Lower leg skin (tissue), 3 donors: ENCODE results near the gene KPNA6.

Experiments
- CTCF ChIP-seq, 3 donors: fragments of 450-650 bp; IDR thresholded peaks; one replicate each; pipeline ENCODE4 v1.5.1; 2016; ENCODE audit warnings: antibody characterized with exemption in 3 of 3, mild to moderate bottlenecking in 3 of 3, moderate library complexity in 2 of 3
- POLR2A ChIP-seq, 2 donors: fragments of 450-650 bp; IDR thresholded peaks; one replicate each; pipeline ENCODE4 v1.6.1; 2016 to 2017; ENCODE audit warnings: antibody characterized with exemption in 2 of 2, mild to moderate bottlenecking in 1 of 2, moderate library complexity in 1 of 2

- TF ChIP-seq CTCF (IDR thresholded peaks at IDR 0.05) (no peak), POLR2A (IDR thresholded peaks at IDR 0.05) (no peak)
Observed at GRCh38 chr1:32142446-32143301, 34.8 kb downstream of the KPNA6 start.
